IMR-90 (cell line): ENCODE data around the gene NOP16. TPM values are rescaled to one million over a fixed set of nuclear protein-coding genes. Genes with fewer than 3 reads are reported as not detected.

Experiments
- ATAC-seq: fragments of 200-7000 bp; cut with Tn5 transposase; 2 replicates; pipeline ENCODE4 v1.9.1; 2020; ENCODE audit warnings: low read depth, mild to moderate bottlenecking, moderate library complexity
- BruUV-seq: library from RNA; stranded (reverse); fragments of 400-500 nt; replicated peaks from 2 replicates; lab custom pipeline; 2021; lab: Mats Ljungman, UMichigan
- CTCF ChIA-PET: fragments of 300-600 bp; formaldehyde crosslinking; extraction: SDS; loops from one replicate; lab custom pipeline; 2021; ENCODE audit warnings: antibody characterized with exemption; lab: Yijun Ruan, JAX
- POLR2A ChIA-PET: fragments of 300-600 bp; sonication (Branson Sonifier 250); formaldehyde crosslinking; loops from one replicate; lab custom pipeline; 2022; ENCODE audit warnings: antibody characterized with exemption; ENCODE audit not compliant: unreplicated experiment; lab: Charles Lee
- DNase-seq: peaks from one replicate; pipeline ENCODE4 v3.0.0; 2013
- H2AFZ ChIP-seq: replicated peaks from 2 replicates; pipeline ENCODE3; 2013; ENCODE audit warnings: low read length, mild to moderate bottlenecking; ENCODE audit not compliant: poor library complexity
- H2AK5ac ChIP-seq: 2 replicates; pipeline ENCODE4 v1.6.1; 2013; ENCODE audit warnings: low read depth, low read length, inconsistent platforms
- H2AK9ac ChIP-seq: replicated peaks from 2 replicates; pipeline ENCODE3; 2013; ENCODE audit warnings: mild to moderate bottlenecking, low read depth, low read length, moderate library complexity; ENCODE audit not compliant: poor library complexity
- H2BK120ac ChIP-seq: 2 replicates; pipeline ENCODE4 v1.6.1; 2013; ENCODE audit warnings: low read depth, low read length, inconsistent platforms
- H2BK15ac ChIP-seq: 3 replicates; pipeline ENCODE4 v1.6.1; 2013; ENCODE audit warnings: low read depth, low read length, inconsistent platforms
- H2BK20ac ChIP-seq: 2 replicates; pipeline ENCODE4 v1.6.1; 2013; ENCODE audit warnings: low read depth, mild to moderate bottlenecking, inconsistent platforms, low read length, moderate library complexity
- H2BK5ac ChIP-seq: 2 replicates; pipeline ENCODE4 v1.6.1; 2013; ENCODE audit warnings: mild to moderate bottlenecking, low read depth, low read length, inconsistent platforms; ENCODE audit not compliant: poor library complexity, severe bottlenecking
- H3K14ac ChIP-seq: replicated peaks from 2 replicates; pipeline ENCODE4 v1.6.1; 2013; ENCODE audit warnings: low read depth, low read length, inconsistent platforms
- H3K18ac ChIP-seq: 2 replicates; pipeline ENCODE4 v1.6.1; 2013; ENCODE audit warnings: low read depth, low read length, control low read depth
- H3K23ac ChIP-seq: 2 replicates; pipeline ENCODE4 v1.6.1; 2013; ENCODE audit warnings: low read depth, low read length, inconsistent platforms
- H3K27ac ChIP-seq: 2 replicates; pipeline ENCODE4 v1.5.1; 2013; ENCODE audit warnings: mild to moderate bottlenecking, control low read depth, low read length; ENCODE audit not compliant: insufficient read depth
- H3K27me3 ChIP-seq: 2 replicates; pipeline ENCODE4 v1.6.1; 2013; ENCODE audit warnings: low read length; ENCODE audit not compliant: control insufficient read depth, insufficient read depth
- H3K36me3 ChIP-seq: 2 replicates; pipeline ENCODE4 v1.6.1; 2013; ENCODE audit warnings: low read length, mixed read lengths; ENCODE audit not compliant: control insufficient read depth, insufficient read depth
- H3K4ac ChIP-seq: 2 replicates; pipeline ENCODE4 v1.6.1; 2013; ENCODE audit warnings: low read depth, low read length, inconsistent platforms
- H3K4me1 ChIP-seq: 2 replicates; pipeline ENCODE4 v1.6.1; 2013; ENCODE audit warnings: low read length, mixed read lengths; ENCODE audit not compliant: control insufficient read depth, insufficient read depth
- H3K4me2 ChIP-seq: 2 replicates; pipeline ENCODE4 v1.6.1; 2013; ENCODE audit warnings: low read depth, mild to moderate bottlenecking, control low read depth, low read length, moderate library complexity
- H3K4me3 ChIP-seq: 2 replicates; pipeline ENCODE4 v1.5.1; 2013; ENCODE audit warnings: low read depth, mild to moderate bottlenecking, control low read depth, low read length, moderate library complexity; ENCODE audit not compliant: insufficient read depth
- H3K56ac ChIP-seq: 2 replicates; pipeline ENCODE4 v1.6.1; 2013; ENCODE audit warnings: low read length, inconsistent platforms; ENCODE audit not compliant: insufficient read depth; ENCODE audit errors: extremely low read depth
- H3K79me1 ChIP-seq, 2 experiments: 2 replicates each; pipeline ENCODE4 v1.6.1; 2013; ENCODE audit warnings: low read length in 2 of 2, inconsistent platforms in 1 of 2, low read depth in 1 of 2
- H3K9ac ChIP-seq: 2 replicates; pipeline ENCODE4 v1.6.1; 2013; ENCODE audit warnings: low read depth, low read length, control low read depth
- H3K9me1 ChIP-seq: 2 replicates; pipeline ENCODE4 v1.6.1; 2013; ENCODE audit warnings: low read length, inconsistent platforms; ENCODE audit not compliant: insufficient read depth
- H3K9me3 ChIP-seq: 2 replicates; pipeline ENCODE4 v1.6.1; 2013; ENCODE audit warnings: low read length; ENCODE audit not compliant: control insufficient read depth, insufficient read depth
- H4K20me1 ChIP-seq: 2 replicates; pipeline ENCODE4 v1.6.1; 2013; ENCODE audit warnings: low read length, inconsistent platforms; ENCODE audit not compliant: insufficient read depth
- H4K5ac ChIP-seq: 2 replicates; pipeline ENCODE4 v1.6.1; 2013; ENCODE audit warnings: mild to moderate bottlenecking, low read depth, low read length, control low read depth
- H4K8ac ChIP-seq, 2 experiments: 2 replicates each; pipeline ENCODE4 v1.6.1; 2013; ENCODE audit warnings: low read depth in 2 of 2, low read length in 2 of 2, control low read depth in 1 of 2, inconsistent platforms in 1 of 2
- H4K91ac ChIP-seq: 2 replicates; pipeline ENCODE4 v1.6.1; 2013; ENCODE audit warnings: low read depth, low read length, inconsistent platforms; ENCODE audit not compliant: insufficient read depth
- CEBPB ChIP-seq: IDR thresholded peaks from 2 replicates; pipeline ENCODE4 v1.6.1; 2012; ENCODE audit warnings: low read depth, low read length, improper control_type of control experiment
- MAFK ChIP-seq: IDR thresholded peaks from 2 replicates; pipeline ENCODE4 v1.6.1; 2012; ENCODE audit warnings: low read depth, low read length, improper control_type of control experiment
- MAZ ChIP-seq: IDR thresholded peaks from 2 replicates; pipeline ENCODE4 v1.6.1; 2012; ENCODE audit warnings: low read depth, mild to moderate bottlenecking, low read length, improper control_type of control experiment, moderate library complexity, borderline replicate concordance
- NFE2L2 ChIP-seq: fragments of 150-350 bp; IDR thresholded peaks from 2 replicates; pipeline ENCODE4 v1.6.1; 2016; ENCODE audit warnings: low read depth, mild to moderate bottlenecking, low read length
- POLR2A ChIP-seq: IDR thresholded peaks from 2 replicates; pipeline ENCODE4 v1.6.1; 2012; ENCODE audit warnings: mild to moderate bottlenecking, low read depth, low read length
- WGBS, 2 experiments: methylation state at CpG; one replicate each; pipeline versions ENCODE4 v1.1.5 to v1.1.7; 2013; ENCODE audit warnings: missing lambda C conversion rate in 2 of 2; ENCODE audit not compliant: insufficient read length in 1 of 2; ENCODE audit errors: extremely low coverage in 2 of 2; 5-methylcytosine and 5-hydroxymethylcytosine counted together
- dilution Hi-C: fragments of 300-500 bp; cut with HindIII; formaldehyde crosslinking; loops from one replicate; pipeline ENCODE4 v1.14.3; 2018; ENCODE audit warnings: low sequenced_read_pairs; ENCODE audit not compliant: unreplicated experiment
- in situ Hi-C: fragments of 300-500 bp; cut with MboI; formaldehyde crosslinking; loops from 3 replicates; pipeline ENCODE4 v1.14.3; 2019; ENCODE audit warnings: low sequenced_read_pairs, inconsistent platforms, mixed read lengths
- intact Hi-C: fragments of 100-400 bp; cut with micrococcal nuclease; formaldehyde crosslinking; loops from 2 replicates; pipeline ENCODE4 v1.10.0; 2022
- polyA plus RNA-seq, 3 experiments: library from polyadenylated mRNA; depleted of rRNA; stranded (reverse); fragments of >200 nt; gene quantifications; 2 replicates each; pipeline ENCODE4 v1.2.3, GENCODE V29; 2012; ENCODE audit warnings: low replicate concordance in 1 of 3
- total RNA-seq: library from RNA; depleted of rRNA; stranded (reverse); fragments of >200 nt; gene quantifications from 2 replicates; pipeline ENCODE4 v1.2.3, GENCODE V29; 2012
- TF ChIP-seq, protein P1 (sequence below): conservative IDR thresholded peaks from 2 replicates; pipeline ENCODE4 v1.5.1; 2012; ENCODE audit warnings: mild to moderate bottlenecking, low read depth, low read length, improper control_type of control experiment
- TF ChIP-seq, protein P2 (sequence below): fragments of 150-350 bp; IDR thresholded peaks from 2 replicates; pipeline ENCODE4 v1.6.1; 2017; ENCODE audit warnings: mild to moderate bottlenecking, antibody characterized with exemption, low read length, low read depth

The NOP16 gene
- total and polyA plus RNA-seq, 2 of the 4 experiments (the other 2 are of a cell fraction) = 28.0 to 60.4 TPM

DNA sequence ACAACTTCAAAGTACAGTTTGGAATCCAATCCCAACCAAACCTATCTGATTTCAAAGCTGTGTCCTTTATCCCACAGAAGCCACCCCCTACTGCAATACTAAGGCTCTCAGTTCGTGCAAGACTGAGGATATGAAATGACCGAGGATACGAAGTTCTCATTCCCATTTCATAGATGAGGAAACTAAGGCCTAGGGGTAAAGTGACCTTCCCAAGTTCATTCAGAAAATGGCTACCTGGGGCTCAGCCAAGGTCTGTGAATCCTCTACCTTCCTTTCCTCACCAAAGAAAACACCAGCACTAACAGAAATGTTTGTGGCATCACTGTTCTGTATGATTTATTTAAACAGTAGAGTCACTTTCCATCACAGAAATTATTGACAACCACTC, 32.2 kb downstream of the NOP16 start:
- Histone ChIP-seq H3K9me1 (peaks cover 12% of the 10 kb centered on the region), H2AK9ac (no peak overlapping the region), H2AK5ac (no peak overlapping the region), H4K5ac (no peak overlapping the region), H3K79me1 (peaks cover 38 to 55% of the 10 kb centered on the region in 2 experiments), H3K4ac (no peak overlapping the region), H4K8ac (no peak overlapping the region), H3K4me1 (0 out of 2 replicates have a peak, but pooled peaks cover 2% of the 10 kb centered on the region), H3K4me3 (no peak overlapping the region), H3K14ac (no peak overlapping the region), H2AFZ (no peak overlapping the region), H4K91ac (no peak overlapping the region), H3K36me3 (peaks cover 46% of the 10 kb centered on the region), H2BK15ac (no peak overlapping the region), H2BK20ac (no peak overlapping the region), H3K4me2 (no peak overlapping the region), H3K56ac (no peak overlapping the region), H3K27ac (no peak overlapping the region), H3K18ac (no peak overlapping the region), H4K20me1 (peaks cover 54% of the 10 kb centered on the region), H2BK120ac (no peak overlapping the region), H3K9me3 (no peaks in the 10 kb centered on the region), H3K27me3 (no peaks in the 10 kb centered on the region), H3K23ac (no peak overlapping the region), H2BK5ac (no peak overlapping the region), H3K9ac (no peak overlapping the region)
- DNase-seq = no peak
- ChIA-PET POLR2A (no interaction called here), CTCF (no interaction called here)
- intact Hi-C loops (no loop called here), in situ Hi-C loops (no loop called here), dilution Hi-C loops (no loop called here)
- no peak for TF ChIP-seq MAZ
- no peak for TF ChIP-seq MAFK
- no peak for TF ChIP-seq POLR2A
- TF ChIP-seq, protein P1, sequence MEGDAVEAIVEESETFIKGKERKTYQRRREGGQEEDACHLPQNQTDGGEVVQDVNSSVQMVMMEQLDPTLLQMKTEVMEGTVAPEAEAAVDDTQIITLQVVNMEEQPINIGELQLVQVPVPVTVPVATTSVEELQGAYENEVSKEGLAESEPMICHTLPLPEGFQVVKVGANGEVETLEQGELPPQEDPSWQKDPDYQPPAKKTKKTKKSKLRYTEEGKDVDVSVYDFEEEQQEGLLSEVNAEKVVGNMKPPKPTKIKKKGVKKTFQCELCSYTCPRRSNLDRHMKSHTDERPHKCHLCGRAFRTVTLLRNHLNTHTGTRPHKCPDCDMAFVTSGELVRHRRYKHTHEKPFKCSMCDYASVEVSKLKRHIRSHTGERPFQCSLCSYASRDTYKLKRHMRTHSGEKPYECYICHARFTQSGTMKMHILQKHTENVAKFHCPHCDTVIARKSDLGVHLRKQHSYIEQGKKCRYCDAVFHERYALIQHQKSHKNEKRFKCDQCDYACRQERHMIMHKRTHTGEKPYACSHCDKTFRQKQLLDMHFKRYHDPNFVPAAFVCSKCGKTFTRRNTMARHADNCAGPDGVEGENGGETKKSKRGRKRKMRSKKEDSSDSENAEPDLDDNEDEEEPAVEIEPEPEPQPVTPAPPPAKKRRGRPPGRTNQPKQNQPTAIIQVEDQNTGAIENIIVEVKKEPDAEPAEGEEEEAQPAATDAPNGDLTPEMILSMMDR = no peak
- no peak for TF ChIP-seq NFE2L2
- TF ChIP-seq CEBPB = no peak
- TF ChIP-seq, protein P2, sequence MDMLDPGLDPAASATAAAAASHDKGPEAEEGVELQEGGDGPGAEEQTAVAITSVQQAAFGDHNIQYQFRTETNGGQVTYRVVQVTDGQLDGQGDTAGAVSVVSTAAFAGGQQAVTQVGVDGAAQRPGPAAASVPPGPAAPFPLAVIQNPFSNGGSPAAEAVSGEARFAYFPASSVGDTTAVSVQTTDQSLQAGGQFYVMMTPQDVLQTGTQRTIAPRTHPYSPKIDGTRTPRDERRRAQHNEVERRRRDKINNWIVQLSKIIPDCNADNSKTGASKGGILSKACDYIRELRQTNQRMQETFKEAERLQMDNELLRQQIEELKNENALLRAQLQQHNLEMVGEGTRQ = no peak
- no peak for ATAC-seq
- no TSS peak for BruUV-seq
- WGBS, 2 experiments = no CpG with 5 or more reads among the region's 3 CpGs
